Lower leg skin (tissue), 3 donors: ENCODE measurements around the gene CCDC93.

Source experiments
- POLR2A ChIP-seq, 2 donors: fragments of 450-650 bp; IDR thresholded peaks; one replicate each; pipeline ENCODE4 v1.6.1; 2016 to 2017; ENCODE audit warnings: antibody characterized with exemption in 2 of 2, mild to moderate bottlenecking in 1 of 2, moderate library complexity in 1 of 2
- TF ChIP-seq, protein P1 (sequence below), 3 donors: fragments of 450-650 bp; IDR thresholded peaks; one replicate each; pipeline ENCODE4 v1.5.1; 2016; ENCODE audit warnings: antibody characterized with exemption in 3 of 3, mild to moderate bottlenecking in 3 of 3, moderate library complexity in 2 of 3

DNA sequence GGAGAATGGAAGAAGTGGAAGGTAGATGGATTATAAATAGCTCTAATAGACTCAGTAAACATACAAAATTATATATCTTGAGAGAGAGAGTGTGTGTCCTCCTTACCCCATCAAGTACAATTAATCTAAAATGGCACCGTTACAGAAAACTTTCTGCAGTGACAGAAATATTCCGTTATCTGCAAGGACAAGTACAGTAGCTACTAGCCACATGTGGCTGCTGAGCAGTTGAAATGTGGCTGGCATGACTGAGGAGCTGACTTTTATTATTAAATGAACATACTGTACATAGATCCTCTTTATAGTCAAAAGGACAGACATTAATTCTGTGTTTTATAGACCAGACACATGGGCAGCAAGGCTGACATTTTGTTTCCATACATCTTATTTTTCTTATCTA is 7.0 kb downstream of the CCDC93 start:
- TF ChIP-seq, protein P1, sequence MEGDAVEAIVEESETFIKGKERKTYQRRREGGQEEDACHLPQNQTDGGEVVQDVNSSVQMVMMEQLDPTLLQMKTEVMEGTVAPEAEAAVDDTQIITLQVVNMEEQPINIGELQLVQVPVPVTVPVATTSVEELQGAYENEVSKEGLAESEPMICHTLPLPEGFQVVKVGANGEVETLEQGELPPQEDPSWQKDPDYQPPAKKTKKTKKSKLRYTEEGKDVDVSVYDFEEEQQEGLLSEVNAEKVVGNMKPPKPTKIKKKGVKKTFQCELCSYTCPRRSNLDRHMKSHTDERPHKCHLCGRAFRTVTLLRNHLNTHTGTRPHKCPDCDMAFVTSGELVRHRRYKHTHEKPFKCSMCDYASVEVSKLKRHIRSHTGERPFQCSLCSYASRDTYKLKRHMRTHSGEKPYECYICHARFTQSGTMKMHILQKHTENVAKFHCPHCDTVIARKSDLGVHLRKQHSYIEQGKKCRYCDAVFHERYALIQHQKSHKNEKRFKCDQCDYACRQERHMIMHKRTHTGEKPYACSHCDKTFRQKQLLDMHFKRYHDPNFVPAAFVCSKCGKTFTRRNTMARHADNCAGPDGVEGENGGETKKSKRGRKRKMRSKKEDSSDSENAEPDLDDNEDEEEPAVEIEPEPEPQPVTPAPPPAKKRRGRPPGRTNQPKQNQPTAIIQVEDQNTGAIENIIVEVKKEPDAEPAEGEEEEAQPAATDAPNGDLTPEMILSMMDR (IDR thresholded peaks at IDR 0.05): no peak
- no peak for TF ChIP-seq POLR2A (IDR thresholded peaks at IDR 0.05)
